NCI-H82 (cell line): Measurements from ENCODE around the gene TARM1.

Experiments used
- DNase-seq: peaks from one replicate; lab custom pipeline; 2025; lab: John Stamatoyannopoulos, UW

TARM1 gene

GRCh38 chr19:54081032-54081431, at the start of gene TARM1:
Gene TARM1 (minus strand): TSS chr19:54081365. CDS start chr19:54081340, 25 bp downstream.
- DNase-seq: no peak

- no peak for DNase-seq
Observed at GRCh38 chr19:54129617-54129996, 48.4 kb upstream of the TARM1 start.

- DNase-seq: no peak
Observed at GRCh38 chr19:54128796-54129616, 47.8 kb upstream of the TARM1 start.

GRCh38 chr19:54128441-54128725, 47.2 kb upstream of the TARM1 start:
- no peak for DNase-seq

GRCh38 chr19:54127688-54128440, 46.7 kb upstream of the TARM1 start:
- DNase-seq: no peak

- no peak for DNase-seq
Observed at GRCh38 chr19:54125713-54126112, 44.5 kb upstream of the TARM1 start.

- no peak for DNase-seq
Observed at GRCh38 chr19:54124393-54124792, 43.2 kb upstream of the TARM1 start.

GRCh38 chr19:54123682-54124081, 42.5 kb upstream of the TARM1 start:
- DNase-seq: no peak

- no peak for DNase-seq
Observed at GRCh38 chr19:54121259-54121658, 40.1 kb upstream of the TARM1 start.

GRCh38 chr19:54115109-54116063, 34.2 kb upstream of the TARM1 start, which contains the start of the genes PRPF31 and TFPT:
Gene PRPF31 (plus strand): TSS chr19:54115754. CDS start chr19:54118279, 2,525 bp downstream.
Gene TFPT (minus strand): TSS chr19:54115657. CDS start chr19:54115269, 388 bp downstream.
- DNase-seq: peak; percentile 99

- DNase-seq: peak; percentile 65
Observed at GRCh38 chr19:54114340-54115108, 33.4 kb upstream of the TARM1 start.

- no peak for DNase-seq
Observed at GRCh38 chr19:54109651-54110050, 28.5 kb upstream of the TARM1 start.

GRCh38 chr19:54108496-54108895, 27.3 kb upstream of the TARM1 start:
- DNase-seq: no peak

- no peak for DNase-seq
Observed at GRCh38 chr19:54107876-54108490, 26.8 kb upstream of the TARM1 start.

- DNase-seq: no peak
Observed at GRCh38 chr19:54106716-54107115, 25.6 kb upstream of the TARM1 start.

GRCh38 chr19:54105796-54106195, 24.6 kb upstream of the TARM1 start:
- DNase-seq: no peak

GRCh38 chr19:54104998-54105715, 24.0 kb upstream of the TARM1 start:
- no peak for DNase-seq

GRCh38 chr19:54102421-54103169, 21.4 kb upstream of the TARM1 start, which contains the start of gene NDUFA3:
Gene NDUFA3 (plus strand): TSS chr19:54102855. CDS start chr19:54102879, 24 bp downstream.
- peak; percentile 99 for DNase-seq

- DNase-seq: no peak
Observed at GRCh38 chr19:54100561-54100960, 19.4 kb upstream of the TARM1 start, which contains the start of gene OSCAR. Gene OSCAR (minus strand): TSS chr19:54100803. CDS start chr19:54100792, 11 bp downstream.
